Activated B cell treated with CpG ODN at 0.5 μM for 24 hours (primary cell): ENCODE measurements around the gene ZDHHC14. TPM values are rescaled to one million over a fixed set of nuclear protein-coding genes. Genes with fewer than 3 reads are reported as not detected.
A peak's percentile ranks its signal among the peaks of the same experiment; 100 is the strongest.

Source experiments
- ATAC-seq: fragments of 200-7000 bp; cut with Tn5 transposase; one replicate; pipeline ENCODE4 v1.10.0; 2021; ENCODE audit warnings: low read depth, mild to moderate bottlenecking, moderate library complexity
- CTCF ChIA-PET: fragments of 350-600 bp; sonication (Branson Sonifier 250); formaldehyde crosslinking; loops from one replicate; lab custom pipeline; 2021; ENCODE audit warnings: antibody characterized with exemption; lab: Charles Lee
- POLR2A ChIA-PET: fragments of 350-600 bp; sonication (Branson Sonifier 250); formaldehyde crosslinking; loops from one replicate; lab custom pipeline; 2021; ENCODE audit warnings: antibody characterized with exemption; lab: Charles Lee
- DNase-seq: peaks from one replicate; pipeline ENCODE4 v3.0.0; 2022
- H3K27ac Mint-ChIP-seq: one replicate; pipeline ENCODE4 v1.8.0; 2020; ENCODE audit warnings: mixed read lengths
- H3K27me3 Mint-ChIP-seq: one replicate; pipeline ENCODE4 v1.8.0; 2021; ENCODE audit warnings: mixed read lengths
- H3K36me3 Mint-ChIP-seq: one replicate; pipeline ENCODE4 v1.8.0; 2021; ENCODE audit warnings: low read depth, mixed read lengths
- H3K4me1 Mint-ChIP-seq: one replicate; pipeline ENCODE4 v1.8.0; 2021; ENCODE audit warnings: mixed read lengths
- H3K4me3 Mint-ChIP-seq: one replicate; pipeline ENCODE4 v1.8.0; 2020; ENCODE audit warnings: mild to moderate bottlenecking, mixed read lengths
- H3K9me3 Mint-ChIP-seq: one replicate; pipeline ENCODE4 v1.8.0; 2020; ENCODE audit warnings: mixed read lengths
- intact Hi-C: fragments of 100-400 bp; cut with micrococcal nuclease; formaldehyde crosslinking; loops from one replicate; pipeline ENCODE4 v1.15.1; 2024
- total RNA-seq: library from RNA; stranded (reverse); gene quantifications from 2 replicates; pipeline ENCODE4 v1.2.3, GENCODE V29; 2022
- TF ChIP-seq, protein P1 (sequence below): fragments of 200-600 bp; IDR thresholded peaks from one replicate; pipeline ENCODE4 v1.8.0; 2022; ENCODE audit warnings: antibody characterized with exemption, mild to moderate bottlenecking

The ZDHHC14 gene
- total RNA-seq, 1 donor from 2014 or later = 25.3 TPM

- no peak overlapping the region for H3K27ac Mint-ChIP-seq
- H3K4me1 Mint-ChIP-seq = peaks cover 9% of the 10 kb centered on the region
- ATAC-seq (no peak), DNase-seq (no peak)
- no peaks in the 10 kb centered on the region for H3K27me3 Mint-ChIP-seq
- CTCF ChIA-PET = no interaction called here
- no peak overlapping the region for H3K4me3 Mint-ChIP-seq
- TF ChIP-seq, protein P1, sequence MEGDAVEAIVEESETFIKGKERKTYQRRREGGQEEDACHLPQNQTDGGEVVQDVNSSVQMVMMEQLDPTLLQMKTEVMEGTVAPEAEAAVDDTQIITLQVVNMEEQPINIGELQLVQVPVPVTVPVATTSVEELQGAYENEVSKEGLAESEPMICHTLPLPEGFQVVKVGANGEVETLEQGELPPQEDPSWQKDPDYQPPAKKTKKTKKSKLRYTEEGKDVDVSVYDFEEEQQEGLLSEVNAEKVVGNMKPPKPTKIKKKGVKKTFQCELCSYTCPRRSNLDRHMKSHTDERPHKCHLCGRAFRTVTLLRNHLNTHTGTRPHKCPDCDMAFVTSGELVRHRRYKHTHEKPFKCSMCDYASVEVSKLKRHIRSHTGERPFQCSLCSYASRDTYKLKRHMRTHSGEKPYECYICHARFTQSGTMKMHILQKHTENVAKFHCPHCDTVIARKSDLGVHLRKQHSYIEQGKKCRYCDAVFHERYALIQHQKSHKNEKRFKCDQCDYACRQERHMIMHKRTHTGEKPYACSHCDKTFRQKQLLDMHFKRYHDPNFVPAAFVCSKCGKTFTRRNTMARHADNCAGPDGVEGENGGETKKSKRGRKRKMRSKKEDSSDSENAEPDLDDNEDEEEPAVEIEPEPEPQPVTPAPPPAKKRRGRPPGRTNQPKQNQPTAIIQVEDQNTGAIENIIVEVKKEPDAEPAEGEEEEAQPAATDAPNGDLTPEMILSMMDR = no peak
- intact Hi-C loops = loop anchor here (5.0 kb wide), 1 partner anchor 36 kb away; no protein-coding TSS in a partner anchor
- peaks cover 19% of the 10 kb centered on the region for H3K36me3 Mint-ChIP-seq
- peaks cover 2% of the 10 kb centered on the region for H3K9me3 Mint-ChIP-seq
- POLR2A ChIA-PET = interaction anchor here (0.8 kb wide), 1 partner anchor 26 kb away, joined by 3 read pairs; no protein-coding TSS in a partner anchor
Measured at GRCh38 chr6:157438611-157439111, 57.7 kb downstream of the ZDHHC14 start.

GRCh38 chr6:157440171-157440570, 59.2 kb downstream of the ZDHHC14 start:
- H3K4me1 Mint-ChIP-seq = peaks cover 10% of the 10 kb centered on the region
- ChIA-PET CTCF (no interaction called here), POLR2A (interaction anchor here (1.4 kb wide), 1 partner anchor 60 kb away, joined by 3 read pairs; no protein-coding TSS in a partner anchor)
- no peaks in the 10 kb centered on the region for H3K27me3 Mint-ChIP-seq
- peaks cover 21% of the 10 kb centered on the region for H3K36me3 Mint-ChIP-seq
- ATAC-seq (no peak), DNase-seq (no peak)
- TF ChIP-seq, protein P1 = no peak
- intact Hi-C loops = no loop called here
- H3K27ac Mint-ChIP-seq = no peak overlapping the region
- H3K4me3 Mint-ChIP-seq = no peak overlapping the region
- H3K9me3 Mint-ChIP-seq = peaks cover 2% of the 10 kb centered on the region

DNA sequence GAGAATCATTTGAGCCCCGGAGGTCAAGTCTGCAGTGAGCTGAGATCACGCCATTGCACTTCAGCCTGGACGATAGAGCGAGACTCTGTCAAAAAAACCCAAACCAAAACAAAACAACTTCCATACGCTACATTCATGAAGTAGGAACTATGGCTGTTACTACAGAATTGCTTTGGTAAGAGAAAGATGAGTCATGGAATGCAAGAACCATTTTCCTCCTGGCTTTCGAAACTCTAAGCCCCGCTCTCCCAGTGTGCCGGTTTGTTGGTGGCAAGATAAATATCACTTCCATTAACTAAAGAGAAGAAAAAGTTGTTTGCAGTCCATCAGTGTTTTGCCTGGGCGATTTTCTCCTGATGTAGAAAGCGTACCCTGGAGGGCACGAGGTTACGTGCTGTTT, 61.3 kb downstream of the ZDHHC14 start:
- no peak for ATAC-seq
- Mint-ChIP-seq H3K4me1 (peaks cover 9% of the 10 kb centered on the region), H3K4me3 (no peak overlapping the region), H3K9me3 (peaks cover 2% of the 10 kb centered on the region), H3K27me3 (no peaks in the 10 kb centered on the region), H3K36me3 (peaks cover 22% of the 10 kb centered on the region), H3K27ac (no peak overlapping the region)
- no peak for DNase-seq
- TF ChIP-seq, protein P1 = no peak
- ChIA-PET CTCF (no interaction called here), POLR2A (no interaction called here)
- intact Hi-C loops = no loop called here

DNA sequence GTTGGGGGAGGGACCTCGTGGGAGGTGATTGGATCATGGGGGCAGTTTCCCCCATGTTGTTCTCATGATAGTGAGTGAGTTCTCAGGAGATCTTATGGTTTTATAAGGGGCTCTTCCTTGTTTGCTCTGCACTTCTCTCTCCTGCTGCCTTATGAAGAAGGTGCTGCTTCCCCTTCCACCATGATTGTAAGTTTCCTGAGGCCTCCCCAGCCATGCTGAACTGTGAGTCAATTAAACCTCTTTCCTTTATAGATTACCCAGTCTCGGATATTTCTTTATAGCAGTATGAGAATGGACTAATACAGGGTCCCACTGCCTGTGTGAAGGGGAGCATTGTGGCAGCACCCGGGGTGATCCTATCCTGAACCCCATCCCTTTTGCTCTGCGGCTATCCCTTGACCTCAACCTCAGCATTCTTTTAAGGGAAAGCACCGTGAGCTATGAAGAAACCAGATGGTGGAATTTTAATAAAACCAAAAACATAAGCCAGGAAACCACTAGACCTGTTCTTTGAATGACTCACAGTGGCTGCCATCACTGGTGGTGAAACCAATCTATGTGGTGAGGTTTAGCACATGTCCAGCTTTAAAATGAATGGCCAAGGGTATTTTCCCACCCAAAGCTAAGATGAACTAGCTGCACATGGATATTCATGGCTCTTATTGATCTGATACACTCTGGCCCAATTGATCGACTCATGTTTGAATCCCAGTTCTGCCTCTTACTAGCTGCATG, 62.2 kb downstream of the ZDHHC14 start:
- no peak overlapping the region for H3K4me3 Mint-ChIP-seq
- ChIA-PET POLR2A (interaction anchor here (1.0 to 1.8 kb wide), 6 partner anchors 10 to 120 kb away, joined by 3 to 10 read pairs (median 3); partner anchors contain the start of gene TMEM242), CTCF (no interaction called here)
- peak overlapping the region; percentile 48 for H3K27ac Mint-ChIP-seq
- peaks cover 9% of the 10 kb centered on the region for H3K4me1 Mint-ChIP-seq
- H3K9me3 Mint-ChIP-seq = peaks cover 2% of the 10 kb centered on the region
- H3K36me3 Mint-ChIP-seq = peaks cover 22% of the 10 kb centered on the region
- TF ChIP-seq, protein P1 = no peak
- intact Hi-C loops = no loop called here
- DNase-seq = no peak
- H3K27me3 Mint-ChIP-seq = no peaks in the 10 kb centered on the region
- ATAC-seq = peak; percentile 34

GRCh38 chr6:157445277-157446009, 64.5 kb downstream of the ZDHHC14 start:
- Mint-ChIP-seq H3K27me3 (no peaks in the 10 kb centered on the region), H3K9me3 (peaks cover 2% of the 10 kb centered on the region), H3K4me1 (peaks cover 9% of the 10 kb centered on the region), H3K36me3 (peaks cover 13% of the 10 kb centered on the region), H3K4me3 (no peak overlapping the region), H3K27ac (no peak overlapping the region)
- no peak for ATAC-seq
- no peak for DNase-seq
- intact Hi-C loops = no loop called here
- POLR2A ChIA-PET = interaction anchor here (1.0 kb wide), 1 partner anchor 14 kb away, joined by 3 read pairs; no protein-coding TSS in a partner anchor
- TF ChIP-seq, protein P1 = no peak
- CTCF ChIA-PET = no interaction called here
